IMR-90 (cell line): ENCODE results near the gene WRAP73. TPM values are rescaled to one million over a fixed set of nuclear protein-coding genes. Genes with fewer than 3 reads are reported as not detected.

Experiments used
- ATAC-seq: fragments of 200-7000 bp; cut with Tn5 transposase; 2 replicates; pipeline ENCODE4 v1.9.1; 2020; ENCODE audit warnings: low read depth, mild to moderate bottlenecking, moderate library complexity
- BruUV-seq: library from RNA; stranded (reverse); fragments of 400-500 nt; replicated peaks from 2 replicates; lab custom pipeline; 2021; lab: Mats Ljungman, UMichigan
- CTCF ChIA-PET: fragments of 300-600 bp; formaldehyde crosslinking; extraction: SDS; loops from one replicate; lab custom pipeline; 2021; ENCODE audit warnings: antibody characterized with exemption; lab: Yijun Ruan, JAX
- POLR2A ChIA-PET: fragments of 300-600 bp; sonication (Branson Sonifier 250); formaldehyde crosslinking; loops from one replicate; lab custom pipeline; 2022; ENCODE audit warnings: antibody characterized with exemption; ENCODE audit not compliant: unreplicated experiment; lab: Charles Lee
- DNase-seq: peaks from one replicate; pipeline ENCODE4 v3.0.0; 2013
- H2AFZ ChIP-seq: replicated peaks from 2 replicates; pipeline ENCODE3; 2013; ENCODE audit warnings: low read length, mild to moderate bottlenecking; ENCODE audit not compliant: poor library complexity
- H2AK5ac ChIP-seq: 2 replicates; pipeline ENCODE4 v1.6.1; 2013; ENCODE audit warnings: low read depth, low read length, inconsistent platforms
- H2AK9ac ChIP-seq: replicated peaks from 2 replicates; pipeline ENCODE3; 2013; ENCODE audit warnings: mild to moderate bottlenecking, low read depth, low read length, moderate library complexity; ENCODE audit not compliant: poor library complexity
- H2BK120ac ChIP-seq: 2 replicates; pipeline ENCODE4 v1.6.1; 2013; ENCODE audit warnings: low read depth, low read length, inconsistent platforms
- H2BK15ac ChIP-seq: 3 replicates; pipeline ENCODE4 v1.6.1; 2013; ENCODE audit warnings: low read depth, low read length, inconsistent platforms
- H2BK20ac ChIP-seq: 2 replicates; pipeline ENCODE4 v1.6.1; 2013; ENCODE audit warnings: low read depth, mild to moderate bottlenecking, inconsistent platforms, low read length, moderate library complexity
- H2BK5ac ChIP-seq: 2 replicates; pipeline ENCODE4 v1.6.1; 2013; ENCODE audit warnings: mild to moderate bottlenecking, low read depth, low read length, inconsistent platforms; ENCODE audit not compliant: poor library complexity, severe bottlenecking
- H3K14ac ChIP-seq: replicated peaks from 2 replicates; pipeline ENCODE4 v1.6.1; 2013; ENCODE audit warnings: low read depth, low read length, inconsistent platforms
- H3K18ac ChIP-seq: 2 replicates; pipeline ENCODE4 v1.6.1; 2013; ENCODE audit warnings: low read depth, low read length, control low read depth
- H3K23ac ChIP-seq: 2 replicates; pipeline ENCODE4 v1.6.1; 2013; ENCODE audit warnings: low read depth, low read length, inconsistent platforms
- H3K27ac ChIP-seq: 2 replicates; pipeline ENCODE4 v1.5.1; 2013; ENCODE audit warnings: mild to moderate bottlenecking, control low read depth, low read length; ENCODE audit not compliant: insufficient read depth
- H3K27me3 ChIP-seq: 2 replicates; pipeline ENCODE4 v1.6.1; 2013; ENCODE audit warnings: low read length; ENCODE audit not compliant: control insufficient read depth, insufficient read depth
- H3K36me3 ChIP-seq: 2 replicates; pipeline ENCODE4 v1.6.1; 2013; ENCODE audit warnings: low read length, mixed read lengths; ENCODE audit not compliant: control insufficient read depth, insufficient read depth
- H3K4ac ChIP-seq: 2 replicates; pipeline ENCODE4 v1.6.1; 2013; ENCODE audit warnings: low read depth, low read length, inconsistent platforms
- H3K4me1 ChIP-seq: 2 replicates; pipeline ENCODE4 v1.6.1; 2013; ENCODE audit warnings: low read length, mixed read lengths; ENCODE audit not compliant: control insufficient read depth, insufficient read depth
- H3K4me2 ChIP-seq: 2 replicates; pipeline ENCODE4 v1.6.1; 2013; ENCODE audit warnings: low read depth, mild to moderate bottlenecking, control low read depth, low read length, moderate library complexity
- H3K4me3 ChIP-seq: 2 replicates; pipeline ENCODE4 v1.5.1; 2013; ENCODE audit warnings: low read depth, mild to moderate bottlenecking, control low read depth, low read length, moderate library complexity; ENCODE audit not compliant: insufficient read depth
- H3K56ac ChIP-seq: 2 replicates; pipeline ENCODE4 v1.6.1; 2013; ENCODE audit warnings: low read length, inconsistent platforms; ENCODE audit not compliant: insufficient read depth; ENCODE audit errors: extremely low read depth
- H3K79me1 ChIP-seq, 2 experiments: 2 replicates each; pipeline ENCODE4 v1.6.1; 2013; ENCODE audit warnings: low read length in 2 of 2, inconsistent platforms in 1 of 2, low read depth in 1 of 2
- H3K9ac ChIP-seq: 2 replicates; pipeline ENCODE4 v1.6.1; 2013; ENCODE audit warnings: low read depth, low read length, control low read depth
- H3K9me1 ChIP-seq: 2 replicates; pipeline ENCODE4 v1.6.1; 2013; ENCODE audit warnings: low read length, inconsistent platforms; ENCODE audit not compliant: insufficient read depth
- H3K9me3 ChIP-seq: 2 replicates; pipeline ENCODE4 v1.6.1; 2013; ENCODE audit warnings: low read length; ENCODE audit not compliant: control insufficient read depth, insufficient read depth
- H4K20me1 ChIP-seq: 2 replicates; pipeline ENCODE4 v1.6.1; 2013; ENCODE audit warnings: low read length, inconsistent platforms; ENCODE audit not compliant: insufficient read depth
- H4K5ac ChIP-seq: 2 replicates; pipeline ENCODE4 v1.6.1; 2013; ENCODE audit warnings: mild to moderate bottlenecking, low read depth, low read length, control low read depth
- H4K8ac ChIP-seq, 2 experiments: 2 replicates each; pipeline ENCODE4 v1.6.1; 2013; ENCODE audit warnings: low read depth in 2 of 2, low read length in 2 of 2, control low read depth in 1 of 2, inconsistent platforms in 1 of 2
- H4K91ac ChIP-seq: 2 replicates; pipeline ENCODE4 v1.6.1; 2013; ENCODE audit warnings: low read depth, low read length, inconsistent platforms; ENCODE audit not compliant: insufficient read depth
- BHLHE40 ChIP-seq: fragments of 150-350 bp; IDR thresholded peaks from 2 replicates; pipeline ENCODE4 v1.6.1; 2016; ENCODE audit warnings: mild to moderate bottlenecking, low read depth, low read length
- CEBPB ChIP-seq: IDR thresholded peaks from 2 replicates; pipeline ENCODE4 v1.6.1; 2012; ENCODE audit warnings: low read depth, low read length, improper control_type of control experiment
- CHD1 ChIP-seq: IDR thresholded peaks from 2 replicates; pipeline ENCODE4 v1.6.1; 2012; ENCODE audit warnings: low read depth, low read length, improper control_type of control experiment
- FOS ChIP-seq: fragments of 150-350 bp; IDR thresholded peaks from 2 replicates; pipeline ENCODE4 v1.6.1; 2016; ENCODE audit warnings: low read depth, low read length
- MAFK ChIP-seq: IDR thresholded peaks from 2 replicates; pipeline ENCODE4 v1.6.1; 2012; ENCODE audit warnings: low read depth, low read length, improper control_type of control experiment
- MAZ ChIP-seq: IDR thresholded peaks from 2 replicates; pipeline ENCODE4 v1.6.1; 2012; ENCODE audit warnings: low read depth, mild to moderate bottlenecking, low read length, improper control_type of control experiment, moderate library complexity, borderline replicate concordance
- MXI1 ChIP-seq: IDR thresholded peaks from 2 replicates; pipeline ENCODE4 v1.6.1; 2012; ENCODE audit warnings: low read depth, mild to moderate bottlenecking, low read length, moderate library complexity, borderline replicate concordance
- NFE2L2 ChIP-seq: fragments of 150-350 bp; IDR thresholded peaks from 2 replicates; pipeline ENCODE4 v1.6.1; 2016; ENCODE audit warnings: low read depth, mild to moderate bottlenecking, low read length
- POLR2A ChIP-seq: IDR thresholded peaks from 2 replicates; pipeline ENCODE4 v1.6.1; 2012; ENCODE audit warnings: mild to moderate bottlenecking, low read depth, low read length
- RAD21 ChIP-seq: IDR thresholded peaks from 2 replicates; pipeline ENCODE4 v1.6.1; 2012; ENCODE audit warnings: low read length, improper control_type of control experiment
- RCOR1 ChIP-seq: IDR thresholded peaks from 2 replicates; pipeline ENCODE4 v1.6.1; 2012; ENCODE audit warnings: mild to moderate bottlenecking, low read length, improper control_type of control experiment; ENCODE audit not compliant: insufficient replicate concordance
- RFX5 ChIP-seq: IDR thresholded peaks from 2 replicates; pipeline ENCODE4 v1.8.0; 2012; ENCODE audit warnings: low read depth, mild to moderate bottlenecking, low read length, moderate library complexity
- SMC3 ChIP-seq: fragments of 150-350 bp; IDR thresholded peaks from 2 replicates; pipeline ENCODE4 v1.6.1; 2016; ENCODE audit warnings: low read depth, mild to moderate bottlenecking, antibody characterized with exemption, low read length, moderate library complexity
- WGBS, 2 experiments: methylation state at CpG; one replicate each; pipeline versions ENCODE4 v1.1.5 to v1.1.7; 2013; ENCODE audit warnings: missing lambda C conversion rate in 2 of 2; ENCODE audit not compliant: insufficient read length in 1 of 2; ENCODE audit errors: extremely low coverage in 2 of 2; 5-methylcytosine and 5-hydroxymethylcytosine counted together
- dilution Hi-C: fragments of 300-500 bp; cut with HindIII; formaldehyde crosslinking; loops from one replicate; pipeline ENCODE4 v1.14.3; 2018; ENCODE audit warnings: low sequenced_read_pairs; ENCODE audit not compliant: unreplicated experiment
- in situ Hi-C: fragments of 300-500 bp; cut with MboI; formaldehyde crosslinking; loops from 3 replicates; pipeline ENCODE4 v1.14.3; 2019; ENCODE audit warnings: low sequenced_read_pairs, inconsistent platforms, mixed read lengths
- intact Hi-C: fragments of 100-400 bp; cut with micrococcal nuclease; formaldehyde crosslinking; loops from 2 replicates; pipeline ENCODE4 v1.10.0; 2022
- polyA plus RNA-seq, 3 experiments: library from polyadenylated mRNA; depleted of rRNA; stranded (reverse); fragments of >200 nt; gene quantifications; 2 replicates each; pipeline ENCODE4 v1.2.3, GENCODE V29; 2012; ENCODE audit warnings: low replicate concordance in 1 of 3
- total RNA-seq: library from RNA; depleted of rRNA; stranded (reverse); fragments of >200 nt; gene quantifications from 2 replicates; pipeline ENCODE4 v1.2.3, GENCODE V29; 2012
- TF ChIP-seq, protein P1 (sequence below): fragments of 150-350 bp; IDR thresholded peaks from 2 replicates; pipeline ENCODE4 v1.6.1; 2017; ENCODE audit warnings: mild to moderate bottlenecking, antibody characterized with exemption, low read length, low read depth
- TF ChIP-seq, protein P2 (sequence below): fragments of 150-350 bp; IDR thresholded peaks from 2 replicates; pipeline ENCODE4 v1.6.1; 2016; ENCODE audit warnings: low read depth, mild to moderate bottlenecking, low read length, moderate library complexity, borderline replicate concordance
- TF ChIP-seq, protein P3 (sequence below): conservative IDR thresholded peaks from 2 replicates; pipeline ENCODE4 v1.5.1; 2012; ENCODE audit warnings: mild to moderate bottlenecking, low read depth, low read length, improper control_type of control experiment

The WRAP73 gene
- total and polyA plus RNA-seq, 2 of the 4 experiments (the other 2 are of a cell fraction): 10.8 to 23.6 TPM

DNA sequence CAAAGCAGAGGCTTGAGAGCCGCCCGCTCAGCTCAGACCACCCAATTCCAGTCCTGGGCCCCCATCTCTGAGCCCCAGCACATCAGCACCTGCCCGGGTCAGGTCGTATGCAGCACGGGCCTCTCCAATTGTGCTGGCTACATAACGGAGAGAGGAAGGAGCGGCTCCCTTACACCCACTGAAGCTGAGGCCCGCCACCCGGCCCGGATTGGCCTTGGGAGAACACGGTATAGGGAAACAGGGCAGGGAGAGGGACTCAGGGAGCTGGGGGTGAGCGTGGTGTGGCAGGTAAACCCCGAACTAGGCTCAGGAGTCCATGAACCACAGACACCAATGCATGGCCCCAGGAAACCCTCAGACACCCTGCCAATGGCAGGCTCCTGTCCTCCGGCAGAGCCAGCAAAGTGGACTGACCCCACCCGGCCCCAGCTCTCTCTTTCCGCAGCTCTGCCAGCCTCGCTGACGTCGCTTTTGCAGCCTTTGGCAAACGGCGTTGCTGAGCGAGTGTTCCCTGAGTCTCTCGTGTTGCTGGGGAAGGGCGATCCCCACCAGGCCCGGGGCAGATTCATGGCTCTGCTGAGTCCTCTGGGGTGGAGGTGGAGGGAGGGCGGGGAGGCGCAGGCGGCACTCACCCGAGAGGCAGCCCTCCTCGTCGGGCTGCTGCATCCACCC lies 55.1 kb downstream of the WRAP73 start:
- ATAC-seq (no peak), DNase-seq (no peak)
- dilution Hi-C loops: no loop called here
- Histone ChIP-seq H4K91ac (no peak overlapping the region), H2BK120ac (no peak overlapping the region), H3K14ac (no peak overlapping the region), H3K36me3 (no peaks in the 10 kb centered on the region), H3K23ac (no peak overlapping the region), H3K4me1 (no peaks in the 10 kb centered on the region), H2AK9ac (no peak overlapping the region), H3K9me1 (no peaks in the 10 kb centered on the region), H4K8ac (no peak overlapping the region), H2AFZ (no peak overlapping the region), H3K4ac (no peak overlapping the region), H4K5ac (no peak overlapping the region), H4K20me1 (no peaks in the 10 kb centered on the region), H3K4me3 (no peak overlapping the region), H3K27ac (no peak overlapping the region), H2BK15ac (no peak overlapping the region), H3K79me1 (no peaks in the 10 kb centered on the region), H3K27me3 (peaks cover 6% of the 10 kb centered on the region), H3K18ac (no peak overlapping the region), H2AK5ac (no peak overlapping the region), H3K9me3 (no peaks in the 10 kb centered on the region), H3K56ac (no peak overlapping the region), H2BK20ac (no peak overlapping the region), H3K9ac (no peak overlapping the region), H3K4me2 (no peak overlapping the region), H2BK5ac (no peak overlapping the region)
- in situ Hi-C loops: no loop called here
- intact Hi-C loops: no loop called here
- no TSS peak for BruUV-seq
- no peak for TF ChIP-seq CEBPB
- TF ChIP-seq RCOR1: no peak
- no peak for TF ChIP-seq FOS
- TF ChIP-seq MAZ: no peak
- no peak for TF ChIP-seq MXI1
- no peak for TF ChIP-seq POLR2A
- no peak for TF ChIP-seq RAD21
- TF ChIP-seq NFE2L2: no peak
- TF ChIP-seq RFX5: no peak
- no peak for TF ChIP-seq CHD1
- TF ChIP-seq, protein P1, sequence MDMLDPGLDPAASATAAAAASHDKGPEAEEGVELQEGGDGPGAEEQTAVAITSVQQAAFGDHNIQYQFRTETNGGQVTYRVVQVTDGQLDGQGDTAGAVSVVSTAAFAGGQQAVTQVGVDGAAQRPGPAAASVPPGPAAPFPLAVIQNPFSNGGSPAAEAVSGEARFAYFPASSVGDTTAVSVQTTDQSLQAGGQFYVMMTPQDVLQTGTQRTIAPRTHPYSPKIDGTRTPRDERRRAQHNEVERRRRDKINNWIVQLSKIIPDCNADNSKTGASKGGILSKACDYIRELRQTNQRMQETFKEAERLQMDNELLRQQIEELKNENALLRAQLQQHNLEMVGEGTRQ: no peak
- TF ChIP-seq, protein P2, sequence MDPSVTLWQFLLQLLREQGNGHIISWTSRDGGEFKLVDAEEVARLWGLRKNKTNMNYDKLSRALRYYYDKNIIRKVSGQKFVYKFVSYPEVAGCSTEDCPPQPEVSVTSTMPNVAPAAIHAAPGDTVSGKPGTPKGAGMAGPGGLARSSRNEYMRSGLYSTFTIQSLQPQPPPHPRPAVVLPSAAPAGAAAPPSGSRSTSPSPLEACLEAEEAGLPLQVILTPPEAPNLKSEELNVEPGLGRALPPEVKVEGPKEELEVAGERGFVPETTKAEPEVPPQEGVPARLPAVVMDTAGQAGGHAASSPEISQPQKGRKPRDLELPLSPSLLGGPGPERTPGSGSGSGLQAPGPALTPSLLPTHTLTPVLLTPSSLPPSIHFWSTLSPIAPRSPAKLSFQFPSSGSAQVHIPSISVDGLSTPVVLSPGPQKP: no peak
- TF ChIP-seq SMC3: no peak
- no peak for TF ChIP-seq MAFK
- no peak for TF ChIP-seq BHLHE40
- TF ChIP-seq, protein P3, sequence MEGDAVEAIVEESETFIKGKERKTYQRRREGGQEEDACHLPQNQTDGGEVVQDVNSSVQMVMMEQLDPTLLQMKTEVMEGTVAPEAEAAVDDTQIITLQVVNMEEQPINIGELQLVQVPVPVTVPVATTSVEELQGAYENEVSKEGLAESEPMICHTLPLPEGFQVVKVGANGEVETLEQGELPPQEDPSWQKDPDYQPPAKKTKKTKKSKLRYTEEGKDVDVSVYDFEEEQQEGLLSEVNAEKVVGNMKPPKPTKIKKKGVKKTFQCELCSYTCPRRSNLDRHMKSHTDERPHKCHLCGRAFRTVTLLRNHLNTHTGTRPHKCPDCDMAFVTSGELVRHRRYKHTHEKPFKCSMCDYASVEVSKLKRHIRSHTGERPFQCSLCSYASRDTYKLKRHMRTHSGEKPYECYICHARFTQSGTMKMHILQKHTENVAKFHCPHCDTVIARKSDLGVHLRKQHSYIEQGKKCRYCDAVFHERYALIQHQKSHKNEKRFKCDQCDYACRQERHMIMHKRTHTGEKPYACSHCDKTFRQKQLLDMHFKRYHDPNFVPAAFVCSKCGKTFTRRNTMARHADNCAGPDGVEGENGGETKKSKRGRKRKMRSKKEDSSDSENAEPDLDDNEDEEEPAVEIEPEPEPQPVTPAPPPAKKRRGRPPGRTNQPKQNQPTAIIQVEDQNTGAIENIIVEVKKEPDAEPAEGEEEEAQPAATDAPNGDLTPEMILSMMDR: no peak
- ChIA-PET POLR2A (no interaction called here), CTCF (no interaction called here)
- WGBS, 2 experiments: no CpG with 5 or more reads among the region's 31 CpGs
